Measurements from ENCODE around the gene KCNK10. TPM values are rescaled to one million over a fixed set of nuclear protein-coding genes. Genes with fewer than 3 reads are reported as not detected.

Gene KCNK10
- total RNA-seq, 1 experiment from 2014 or later, result not detected

GRCh38 chr14:88245321-88245720, 77.7 kb downstream of the KCNK10 start:
- Histone ChIP-seq H3K27me3 (replicated peaks; ENCODE audit: insufficient read depth, low read depth, low read length, poor library complexity) (peaks cover 44% of the 10 kb centered on the region), H3K4me1 (ENCODE audit: insufficient read depth, low read length, poor library complexity, severe bottlenecking) (no peaks in the 10 kb centered on the region), H3K4me3 (ENCODE audit: low read depth, low read length, poor library complexity, severe bottlenecking) (no peak overlapping the region), H3K9me3 (ENCODE audit: low read depth, low read length, poor library complexity, severe bottlenecking) (no peaks in the 10 kb centered on the region), H3K27ac (ENCODE audit: low read depth, low read length, poor library complexity, severe bottlenecking) (no peak overlapping the region), H3K36me3 (ENCODE audit: insufficient read depth, low read length, poor library complexity, severe bottlenecking) (no peaks in the 10 kb centered on the region)
- DNase-seq (ENCODE audit: low spot score), result peak; percentile 42
- POLR2A ChIA-PET (ENCODE audit: low non-redundant PET), result interaction anchor here (0.5 kb wide), 1 partner anchor 38 kb away, joined by 3 read pairs; no protein-coding TSS in a partner anchor
- intact Hi-C loops (cut with micrococcal nuclease; ENCODE audit: unreplicated experiment), result no loop called here
- TF ChIP-seq EZH2 (IDR thresholded peaks at IDR 0.05; ENCODE audit: borderline replicate concordance, low read depth, low read length, poor library complexity, severe bottlenecking), result no peak
- TF ChIP-seq CTCF (conservative IDR thresholded peaks at IDR 0.05; ENCODE audit: low read depth, low read length), result no peak
- CTCF ChIA-PET, result no interaction called here
- BruUV-seq (replicated peaks), result no TSS peak

DNA sequence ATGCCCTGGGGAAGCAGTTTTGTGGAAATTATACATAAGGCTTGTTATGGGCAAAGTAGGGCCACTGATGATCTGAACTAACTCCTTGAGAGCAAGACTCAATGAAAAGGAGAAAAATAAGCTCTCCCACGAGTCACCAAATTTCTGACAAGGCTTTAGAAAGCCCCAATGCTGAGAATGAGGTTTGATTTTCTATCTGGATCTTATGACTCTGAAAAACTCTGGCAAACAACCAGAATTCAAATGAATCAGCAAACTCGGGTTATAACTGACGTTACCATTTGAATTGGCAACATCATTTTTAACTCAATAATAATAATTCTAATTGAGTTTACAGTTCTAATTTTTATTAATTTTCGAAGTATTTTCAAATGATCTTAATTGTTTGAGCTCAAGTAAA, 79.1 kb downstream of the KCNK10 start:
- POLR2A ChIA-PET (ENCODE audit: low non-redundant PET), result no interaction called here
- no peak for DNase-seq (ENCODE audit: low spot score)
- CTCF ChIA-PET, result no interaction called here
- TF ChIP-seq EZH2 (IDR thresholded peaks at IDR 0.05; ENCODE audit: borderline replicate concordance, low read depth, low read length, poor library complexity, severe bottlenecking) (no peak), CTCF (conservative IDR thresholded peaks at IDR 0.05; ENCODE audit: low read depth, low read length) (no peak)
- Histone ChIP-seq H3K4me1 (ENCODE audit: insufficient read depth, low read length, poor library complexity, severe bottlenecking) (no peaks in the 10 kb centered on the region), H3K36me3 (ENCODE audit: insufficient read depth, low read length, poor library complexity, severe bottlenecking) (no peaks in the 10 kb centered on the region), H3K27me3 (replicated peaks; ENCODE audit: insufficient read depth, low read depth, low read length, poor library complexity) (peaks cover 44% of the 10 kb centered on the region), H3K9me3 (ENCODE audit: low read depth, low read length, poor library complexity, severe bottlenecking) (no peaks in the 10 kb centered on the region), H3K27ac (ENCODE audit: low read depth, low read length, poor library complexity, severe bottlenecking) (no peak overlapping the region), H3K4me3 (ENCODE audit: low read depth, low read length, poor library complexity, severe bottlenecking) (no peak overlapping the region)
- intact Hi-C loops (cut with micrococcal nuclease; ENCODE audit: unreplicated experiment), result no loop called here
- BruUV-seq (replicated peaks), result no TSS peak

- CTCF ChIA-PET, result no interaction called here
- BruUV-seq (replicated peaks), result no TSS peak
- no peak for DNase-seq (ENCODE audit: low spot score)
Measured at GRCh38 chr14:88242446-88242845, 80.6 kb downstream of the KCNK10 start.

More at GRCh38 chr14:88242446-88242845, 80.6 kb downstream of the KCNK10 start:
- Histone ChIP-seq H3K36me3 (ENCODE audit: insufficient read depth, low read length, poor library complexity, severe bottlenecking) (no peaks in the 10 kb centered on the region), H3K4me1 (ENCODE audit: insufficient read depth, low read length, poor library complexity, severe bottlenecking) (no peaks in the 10 kb centered on the region), H3K27ac (ENCODE audit: low read depth, low read length, poor library complexity, severe bottlenecking) (no peak overlapping the region), H3K9me3 (ENCODE audit: low read depth, low read length, poor library complexity, severe bottlenecking) (no peaks in the 10 kb centered on the region), H3K27me3 (replicated peaks; ENCODE audit: insufficient read depth, low read depth, low read length, poor library complexity) (peaks cover 44% of the 10 kb centered on the region), H3K4me3 (ENCODE audit: low read depth, low read length, poor library complexity, severe bottlenecking) (no peak overlapping the region)
- TF ChIP-seq EZH2 (IDR thresholded peaks at IDR 0.05; ENCODE audit: borderline replicate concordance, low read depth, low read length, poor library complexity, severe bottlenecking) (no peak), CTCF (conservative IDR thresholded peaks at IDR 0.05; ENCODE audit: low read depth, low read length) (no peak)
- intact Hi-C loops (cut with micrococcal nuclease; ENCODE audit: unreplicated experiment), result no loop called here
- POLR2A ChIA-PET (ENCODE audit: low non-redundant PET), result no interaction called here
